HepG2 (cell line): ENCODE measurements around the gene EPHA4. TPM values are rescaled to one million over a fixed set of nuclear protein-coding genes. Genes with fewer than 3 reads are reported as not detected.

Experiments used
- ATAC-seq: fragments of 200-7000 bp; cut with Tn5 transposase; 3 replicates; pipeline ENCODE4 v1.9.1; 2020; ENCODE audit warnings: mild to moderate bottlenecking, moderate library complexity
- BruUV-seq: library from RNA; stranded (reverse); fragments of 400-500 nt; replicated peaks from 2 replicates; lab custom pipeline; 2021; lab: Mats Ljungman, UMichigan
- CTCF ChIA-PET: fragments of 300-600 bp; formaldehyde crosslinking; extraction: SDS; loops from one replicate; lab custom pipeline; 2021; ENCODE audit warnings: low total read pairs, inconsistent platforms, low intra/inter-chr PET ratio; lab: Yijun Ruan, JAX
- POLR2A ChIA-PET: fragments of 350-600 bp; sonication (Branson Sonifier 250); formaldehyde crosslinking; loops from one replicate; lab custom pipeline; 2020; ENCODE audit warnings: antibody characterized with exemption, inconsistent platforms; lab: Yijun Ruan, JAX
- DNase-seq: peaks from one replicate; pipeline ENCODE4 v3.0.0-alpha.2; 2015; ENCODE audit warnings: low spot score
- FAIRE-seq: peaks from 3 replicates; lab custom pipeline; 2011; peaks lifted over from hg19 to GRCh38; lab: Jason Lieb, UNC
- H2AFZ ChIP-seq: one replicate; pipeline ENCODE4 v1.6.1; 2011; ENCODE audit warnings: low read length, inconsistent platforms
- H3K27ac ChIP-seq: fragments of 300-600 bp; 3 replicates; pipeline ENCODE4 v1.8.0; 2011; ENCODE audit warnings: mixed run types, mild to moderate bottlenecking, mixed read lengths, low read length, inconsistent platforms; ENCODE audit not compliant: insufficient read depth; ENCODE audit errors: extremely low read length
- H3K27me3 ChIP-seq, 2 experiments: fragments of 200-600 bp in 1 of 2; 2 replicates in 1 of 2; 3 replicates in 1 of 2; pipeline versions ENCODE4 v1.6.0 to v1.8.0; 2011; ENCODE audit warnings: low read length in 2 of 2, mild to moderate bottlenecking in 2 of 2, moderate library complexity in 2 of 2, inconsistent platforms in 1 of 2; ENCODE audit not compliant: insufficient read depth in 2 of 2, control insufficient read depth in 1 of 2
- H3K36me3 ChIP-seq, 2 experiments: fragments of 200-600 bp in 1 of 2; replicated peaks in 1 of 2; 2 replicates in 1 of 2; 3 replicates in 1 of 2; pipeline versions ENCODE4 v1.5.1 to v1.8.0; 2011; ENCODE audit warnings: low read length in 2 of 2, inconsistent platforms in 1 of 2; ENCODE audit not compliant: insufficient read depth in 2 of 2, control insufficient read depth in 1 of 2
- H3K4me1 ChIP-seq: 2 replicates; pipeline ENCODE4 v1.5.1; 2012; ENCODE audit warnings: low read length, inconsistent platforms; ENCODE audit not compliant: insufficient read depth
- H3K4me2 ChIP-seq: 2 replicates; pipeline ENCODE4 v1.6.0; 2011; ENCODE audit warnings: low read depth, low read length, inconsistent platforms
- H3K4me3 ChIP-seq, 3 experiments: fragments of 200-600 bp in 1 of 3; sonication (generic), shearing (Covaris generic) in 1 of 3; replicated peaks in 1 of 3; 2 replicates each; pipeline ENCODE4 v1.5.1; 2011 to 2016; ENCODE audit warnings: low read length in 3 of 3, inconsistent platforms in 2 of 3, low read depth in 2 of 3, mild to moderate bottlenecking in 2 of 3, control low read depth in 1 of 3, mixed read lengths in 1 of 3; ENCODE audit not compliant: insufficient read depth in 1 of 3
- H3K79me2 ChIP-seq: one replicate; pipeline ENCODE4 v1.6.1; 2011; ENCODE audit warnings: low read length, inconsistent platforms; ENCODE audit not compliant: insufficient read depth
- H3K9ac ChIP-seq: 2 replicates; pipeline ENCODE4 v1.6.0; 2011; ENCODE audit warnings: mild to moderate bottlenecking, low read depth, low read length, inconsistent platforms; ENCODE audit not compliant: insufficient read depth
- H3K9me3 ChIP-seq: 2 replicates; pipeline ENCODE4 v1.5.1; 2012; ENCODE audit warnings: mild to moderate bottlenecking, low read length
- H4K20me1 ChIP-seq: 2 replicates; pipeline ENCODE4 v1.6.0; 2011; ENCODE audit warnings: inconsistent platforms, mild to moderate bottlenecking, low read length, moderate library complexity; ENCODE audit not compliant: insufficient read depth
- CREB3 ChIP-seq: sonication (generic); formaldehyde crosslinking; IDR thresholded peaks from 2 replicates; pipeline ENCODE4 v1.5.0; 2020; ENCODE audit warnings: missing genetic modification reagents
- CREBL2 ChIP-seq: sonication (generic); formaldehyde crosslinking; IDR thresholded peaks from 2 replicates; pipeline ENCODE4 v1.8.1; 2023; ENCODE audit warnings: missing genetic modification reagents, mild to moderate bottlenecking, borderline replicate concordance
- NFIC ChIP-seq: IDR thresholded peaks from 2 replicates; pipeline ENCODE4 v1.6.1; 2012; ENCODE audit warnings: mild to moderate bottlenecking, low read length, inconsistent platforms
- SAFB2 ChIP-seq: sonication (generic); formaldehyde crosslinking; IDR thresholded peaks from 2 replicates; pipeline ENCODE4 v1.5.1; 2020; ENCODE audit warnings: missing genetic modification reagents, low read depth, mild to moderate bottlenecking, borderline replicate concordance
- TEAD3 ChIP-seq: optimal IDR thresholded peaks from 2 replicates; pipeline ENCODE3; 2016; ENCODE audit warnings: borderline replicate concordance
- ZBTB14 ChIP-seq: sonication (generic); formaldehyde crosslinking; IDR thresholded peaks from 2 replicates; pipeline ENCODE4 v1.4.0; 2020; ENCODE audit warnings: missing genetic modification reagents
- ZFP91 ChIP-seq: sonication (generic); formaldehyde crosslinking; IDR thresholded peaks from 2 replicates; pipeline ENCODE4 v1.9.0; 2022; ENCODE audit warnings: missing genetic modification reagents, mild to moderate bottlenecking, borderline replicate concordance
- ZNF609 ChIP-seq: sonication (generic); formaldehyde crosslinking; IDR thresholded peaks from 2 replicates; pipeline ENCODE4 v1.4.0; 2020; ENCODE audit warnings: mild to moderate bottlenecking, missing genetic modification reagents, borderline replicate concordance
- WGBS: methylation state at CpG from one replicate; pipeline ENCODE4 v1.1.6; 2017; ENCODE audit warnings: low lambda C conversion rate; 5-methylcytosine and 5-hydroxymethylcytosine counted together
- in situ Hi-C: cut with HindIII; loops from 2 replicates; pipeline ENCODE4 v1.10.0; 2017; ENCODE audit warnings: low pct_unique_long_range_greater_than_20kb; ENCODE audit not compliant: extremely low pct_ligation_motif_present
- intact Hi-C: fragments of 100-400 bp; cut with micrococcal nuclease; formaldehyde crosslinking; loops from one replicate; pipeline ENCODE4 v1.10.0; 2022; ENCODE audit not compliant: unreplicated experiment
- polyA plus RNA-seq, 8 experiments: library from polyadenylated mRNA; depleted of rRNA in 3 of 8; stranded (reverse) in 7 of 8; unstranded in 1 of 8; fragments of >200 nt; fragmentation: Illumina TruSeq in 4 of 8; extraction: Trizol in 4 of 8; gene quantifications; 2 replicates each; pipeline versions ENCODE4 v1.2.1 to v1.2.3, GENCODE V29; 2011 to 2016; ENCODE audit warnings: low read depth in 4 of 8, missing spikeins in 1 of 8, mixed read lengths in 1 of 8; ENCODE audit not compliant: insufficient read depth in 1 of 8
- total RNA-seq, 5 experiments: library from RNA; depleted of rRNA; stranded (reverse); fragments of >200 nt; fragmentation: Illumina TruSeq; extraction: Trizol; gene quantifications; 2 replicates each; pipeline ENCODE4 v1.2.3, GENCODE V29; 2016; ENCODE audit warnings: low read depth in 1 of 5

EPHA4 gene
- total and polyA plus RNA-seq, 2 of the 13 experiments (the other 11 are each of a cell fraction or from before 2014, with no cell fraction given), result not detected

- TF ChIP-seq ZFP91 (CRISPR knock-in tag), result no peak
- TF ChIP-seq, all 625 proteins: peak for 0
Measured at GRCh38 chr2:221490506-221491060, 81.5 kb downstream of the EPHA4 start (continued).

- in situ Hi-C loops, result no loop called here
- TF ChIP-seq TEAD3 (no peak), NFIC (no peak), CREBL2 (CRISPR knock-in tag) (no peak), SAFB2 (CRISPR knock-in tag) (no peak), CREB3 (CRISPR knock-in tag) (no peak), ZNF609 (CRISPR knock-in tag) (no peak), ZBTB14 (CRISPR knock-in tag) (no peak)
- intact Hi-C loops, result no loop called here
- H3K27me3 ChIP-seq, result no peaks in the 10 kb centered on the region
- no peaks in the 10 kb centered on the region for H3K9me3 ChIP-seq
- ChIA-PET POLR2A (no interaction called here), CTCF (no interaction called here)
- no peaks in the 10 kb centered on the region for H3K79me2 ChIP-seq
- no peak overlapping the region for H3K4me3 ChIP-seq
- H3K27ac ChIP-seq, result no peak overlapping the region
- no peak overlapping the region for H3K4me2 ChIP-seq
- 3% methylated on average over 3 of the region's 3 CpGs for WGBS
- BruUV-seq, result no TSS peak
- H3K4me1 ChIP-seq, result no peaks in the 10 kb centered on the region
- H3K36me3 ChIP-seq, result no peaks in the 10 kb centered on the region
- no peak for DNase-seq
- no peak overlapping the region for H3K9ac ChIP-seq
- FAIRE-seq, result no peak
- no peaks in the 10 kb centered on the region for H4K20me1 ChIP-seq
- no peak overlapping the region for H2AFZ ChIP-seq
- ATAC-seq, result no peak
Measured at GRCh38 chr2:221488136-221488807, 83.8 kb downstream of the EPHA4 start.
